DND-41 (cell line): ENCODE results near the gene FAM222B.
A peak's percentile ranks its signal among the peaks of the same experiment; 100 is the strongest.

Experiments
- CTCF ChIP-seq: IDR thresholded peaks from 2 replicates; pipeline ENCODE4 v1.5.1; 2012; ENCODE audit warnings: borderline replicate concordance, low read length, moderate library complexity, mild to moderate bottlenecking; ENCODE audit not compliant: poor library complexity, severe bottlenecking; ENCODE audit errors: extremely low read depth
- EZH2 ChIP-seq: IDR thresholded peaks from 3 replicates; pipeline ENCODE4 v1.6.1; 2012; ENCODE audit warnings: borderline replicate concordance, low read depth, mild to moderate bottlenecking, moderate library complexity, low read length, inconsistent platforms; ENCODE audit not compliant: severe bottlenecking

- TF ChIP-seq CTCF (peak; percentile 13), EZH2 (no peak)
Observed at GRCh38 chr17:28714281-28714680, 128.3 kb downstream of the FAM222B start.
